Chondrocyte (in vitro differentiated cells): Measurements from ENCODE around the gene METTL3. TPM values are rescaled to one million over a fixed set of nuclear protein-coding genes. Genes with fewer than 3 reads are reported as not detected.
A peak's percentile ranks its signal among the peaks of the same experiment; 100 is the strongest.

Experiments
- DNase-seq: peaks from one replicate; pipeline ENCODE4 v3.0.0; 2021; ENCODE audit warnings: mixed read lengths, low spot score
- H3K27ac Mint-ChIP-seq: one replicate; pipeline ENCODE4 v1.8.0; 2021; ENCODE audit warnings: mild to moderate bottlenecking, moderate library complexity, mixed read lengths; ENCODE audit not compliant: unreplicated experiment
- H3K27me3 Mint-ChIP-seq: 2 replicates; pipeline ENCODE4 v1.8.0; 2021; ENCODE audit warnings: low read depth, mixed read lengths
- H3K36me3 Mint-ChIP-seq: 2 replicates; pipeline ENCODE4 v1.8.0; 2021; ENCODE audit warnings: low read depth, mixed read lengths
- H3K4me1 Mint-ChIP-seq: 2 replicates; pipeline ENCODE4 v1.8.0; 2021; ENCODE audit warnings: low read depth, mild to moderate bottlenecking, mixed read lengths
- H3K4me3 Mint-ChIP-seq: one replicate; pipeline ENCODE4 v1.8.0; 2021; ENCODE audit warnings: mild to moderate bottlenecking, moderate library complexity, mixed read lengths; ENCODE audit not compliant: unreplicated experiment
- H3K9me3 Mint-ChIP-seq: 2 replicates; pipeline ENCODE4 v1.8.0; 2021; ENCODE audit warnings: low read depth, mixed read lengths
- total RNA-seq: library from RNA; stranded (reverse); gene quantifications from 3 replicates; pipeline ENCODE4 v1.2.1, GENCODE V29; 2021
- TF ChIP-seq, protein P1 (sequence below): fragments of 200-600 bp; sonication (generic); IDR thresholded peaks from 2 replicates; pipeline ENCODE4 v1.5.0; 2021; ENCODE audit warnings: antibody characterized with exemption, mild to moderate bottlenecking, moderate library complexity

The METTL3 gene
- total RNA-seq, 1 donor from 2014 or later: 29.3 TPM

DNA sequence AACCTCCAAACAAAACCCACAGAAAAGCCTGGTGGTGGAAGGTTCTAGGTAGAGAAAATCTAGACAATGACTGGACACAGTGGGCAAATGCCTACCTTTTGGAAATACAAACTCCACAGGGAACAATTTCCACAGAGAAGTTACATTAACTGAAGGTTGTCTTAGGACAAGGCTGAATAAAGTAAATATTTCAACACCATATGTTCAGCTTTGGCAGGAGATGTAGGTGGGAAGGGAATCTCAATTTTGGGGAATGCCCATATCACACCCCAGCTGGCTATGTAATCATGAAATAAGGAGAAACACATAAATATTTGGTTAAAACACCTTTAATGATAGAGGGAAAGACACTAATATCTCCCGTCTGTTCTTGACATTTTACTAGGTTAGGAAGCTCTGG lies 9.6 kb upstream of the METTL3 start:
- H3K27ac Mint-ChIP-seq: no peak overlapping the region
- peaks cover 4% of the 10 kb centered on the region for H3K4me1 Mint-ChIP-seq
- TF ChIP-seq, protein P1, sequence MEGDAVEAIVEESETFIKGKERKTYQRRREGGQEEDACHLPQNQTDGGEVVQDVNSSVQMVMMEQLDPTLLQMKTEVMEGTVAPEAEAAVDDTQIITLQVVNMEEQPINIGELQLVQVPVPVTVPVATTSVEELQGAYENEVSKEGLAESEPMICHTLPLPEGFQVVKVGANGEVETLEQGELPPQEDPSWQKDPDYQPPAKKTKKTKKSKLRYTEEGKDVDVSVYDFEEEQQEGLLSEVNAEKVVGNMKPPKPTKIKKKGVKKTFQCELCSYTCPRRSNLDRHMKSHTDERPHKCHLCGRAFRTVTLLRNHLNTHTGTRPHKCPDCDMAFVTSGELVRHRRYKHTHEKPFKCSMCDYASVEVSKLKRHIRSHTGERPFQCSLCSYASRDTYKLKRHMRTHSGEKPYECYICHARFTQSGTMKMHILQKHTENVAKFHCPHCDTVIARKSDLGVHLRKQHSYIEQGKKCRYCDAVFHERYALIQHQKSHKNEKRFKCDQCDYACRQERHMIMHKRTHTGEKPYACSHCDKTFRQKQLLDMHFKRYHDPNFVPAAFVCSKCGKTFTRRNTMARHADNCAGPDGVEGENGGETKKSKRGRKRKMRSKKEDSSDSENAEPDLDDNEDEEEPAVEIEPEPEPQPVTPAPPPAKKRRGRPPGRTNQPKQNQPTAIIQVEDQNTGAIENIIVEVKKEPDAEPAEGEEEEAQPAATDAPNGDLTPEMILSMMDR: no peak

DNA sequence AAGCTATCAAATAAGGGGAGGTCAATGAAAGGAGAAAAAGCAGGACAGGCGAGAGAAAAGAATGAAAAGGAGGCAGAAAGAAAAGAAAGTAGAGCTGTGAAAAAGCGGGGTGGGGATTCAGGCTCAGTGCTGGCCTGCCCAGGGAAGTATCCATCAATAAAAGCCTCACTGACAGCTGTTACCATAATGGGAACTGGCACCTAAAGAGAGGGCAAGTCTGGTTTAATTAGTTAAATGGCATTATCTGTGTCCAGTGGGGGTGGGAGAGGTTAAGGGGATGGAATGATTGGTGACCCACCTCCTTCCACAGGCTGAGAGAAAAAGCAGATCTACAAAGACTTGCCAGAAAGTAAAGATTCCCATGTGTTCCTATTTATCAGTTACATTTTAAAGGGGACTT lies 7.6 kb upstream of the METTL3 start:
- Mint-ChIP-seq H3K36me3 (peaks cover 3% of the 10 kb centered on the region), H3K4me1 (no peaks in the 10 kb centered on the region), H3K27me3 (no peaks in the 10 kb centered on the region), H3K9me3 (no peaks in the 10 kb centered on the region), H3K4me3 (no peak overlapping the region), H3K27ac (no peak overlapping the region)
- TF ChIP-seq, protein P1: no peak
- no peak for DNase-seq

More for the DNA sequence above, 9.6 kb upstream of the METTL3 start:
- peaks cover 6% of the 10 kb centered on the region for H3K36me3 Mint-ChIP-seq
- H3K9me3 Mint-ChIP-seq: no peaks in the 10 kb centered on the region
- DNase-seq: no peak
- H3K27me3 Mint-ChIP-seq: no peaks in the 10 kb centered on the region
- H3K4me3 Mint-ChIP-seq: no peak overlapping the region

DNA sequence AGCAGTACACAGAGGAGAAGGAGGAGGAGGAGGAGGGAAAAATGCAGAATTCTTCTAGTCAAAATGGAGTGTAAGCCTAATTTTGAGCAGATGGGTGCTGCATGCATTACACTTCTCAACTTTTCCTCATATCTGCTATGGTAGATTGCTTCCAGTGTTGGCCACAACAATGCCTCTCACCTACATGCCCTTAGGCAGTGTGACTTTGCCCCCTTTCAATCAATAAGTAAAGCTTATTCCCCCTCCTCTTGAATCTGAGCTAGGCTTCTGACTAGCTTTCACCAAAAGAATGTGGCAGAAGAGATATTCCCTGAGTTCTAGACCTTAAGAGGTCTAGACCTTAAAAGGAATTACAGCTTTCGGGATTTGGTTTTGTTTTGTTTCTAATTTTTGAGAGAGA lies 3.2 kb upstream of the METTL3 start:
- Mint-ChIP-seq H3K27me3 (no peaks in the 10 kb centered on the region), H3K4me3 (no peak overlapping the region), H3K4me1 (peaks cover 21% of the 10 kb centered on the region), H3K9me3 (peaks cover 4% of the 10 kb centered on the region), H3K36me3 (no peaks in the 10 kb centered on the region), H3K27ac (no peak overlapping the region)
- no peak for DNase-seq
- TF ChIP-seq, protein P1: no peak

DNA sequence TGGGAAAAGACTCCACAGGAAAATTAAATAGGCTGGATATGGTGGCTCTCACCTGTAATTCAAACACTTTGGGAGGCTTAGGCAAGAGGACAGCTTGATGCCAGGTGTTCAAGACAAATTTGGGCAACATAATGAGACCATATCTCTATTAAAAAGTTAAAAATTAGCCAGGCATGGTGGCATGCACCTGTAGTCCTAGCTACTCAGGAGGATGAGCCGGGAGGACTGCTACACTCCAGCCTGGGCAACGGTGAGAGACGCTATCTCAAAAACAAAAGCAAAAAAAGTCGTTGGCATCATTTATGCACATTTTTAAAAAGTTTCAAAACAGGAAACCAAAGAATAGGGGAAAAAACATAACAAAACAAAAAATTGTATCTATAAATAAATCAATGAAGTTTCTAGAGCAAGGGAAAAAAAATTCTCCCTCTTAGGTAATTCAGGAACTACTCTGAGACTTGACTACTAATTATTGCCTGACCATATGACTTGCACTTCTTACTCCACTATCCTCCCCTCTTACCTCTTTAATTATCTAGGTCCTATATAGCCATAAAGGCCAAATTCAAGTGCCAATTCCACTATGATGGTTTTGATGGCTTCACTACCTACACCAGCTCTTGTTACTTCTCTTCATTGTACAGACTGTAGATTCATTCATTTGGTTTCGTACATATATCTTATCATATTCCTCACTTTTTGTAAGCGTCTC lies 1.6 kb downstream of the METTL3 start:
- peak overlapping the region; percentile 99 for H3K4me3 Mint-ChIP-seq
- TF ChIP-seq, protein P1: no peak
- peaks cover 4% of the 10 kb centered on the region for H3K9me3 Mint-ChIP-seq
- no peaks in the 10 kb centered on the region for H3K27me3 Mint-ChIP-seq
- peaks cover 1% of the 10 kb centered on the region for H3K36me3 Mint-ChIP-seq
- H3K27ac Mint-ChIP-seq: peak overlapping the region; percentile 98
- no peak for DNase-seq
- peaks cover 28% of the 10 kb centered on the region for H3K4me1 Mint-ChIP-seq

DNA sequence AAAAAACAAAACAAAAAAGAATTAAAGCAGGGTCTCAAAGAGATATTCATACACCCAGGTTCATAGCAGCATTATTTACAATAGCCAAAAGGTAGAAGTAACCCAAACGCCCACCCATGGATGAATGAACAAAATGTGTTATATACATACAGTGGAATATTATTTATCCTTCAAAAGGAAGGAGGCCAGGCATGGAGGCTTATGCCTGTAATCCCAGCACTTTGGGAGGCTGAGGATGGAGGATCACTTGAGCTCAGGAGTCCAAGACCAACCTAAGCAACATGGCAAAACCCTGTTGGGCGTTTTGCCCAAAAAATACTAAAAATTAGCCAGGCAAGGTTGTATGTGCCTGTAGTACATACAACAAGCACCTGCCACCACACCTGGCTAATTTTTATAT lies 4.6 kb downstream of the METTL3 start:
- Mint-ChIP-seq H3K27ac (no peak overlapping the region), H3K4me1 (peaks cover 22% of the 10 kb centered on the region), H3K36me3 (peaks cover 11% of the 10 kb centered on the region), H3K4me3 (no peak overlapping the region), H3K27me3 (no peaks in the 10 kb centered on the region), H3K9me3 (no peaks in the 10 kb centered on the region)
- TF ChIP-seq, protein P1: no peak
- DNase-seq: no peak
